Measurements from ENCODE around the gene CYTH4. TPM values are rescaled to one million over a fixed set of nuclear protein-coding genes. Genes with fewer than 3 reads are reported as not detected.

Gene CYTH4
- total RNA-seq, 2 donors from 2014 or later: not detected

GRCh38 chr22:37312549-37313183 is 30.4 kb downstream of the CYTH4 start:
- Mint-ChIP-seq H3K27ac (no peak overlapping the region), H3K4me1 (peaks cover 10% of the 10 kb centered on the region)

GRCh38 chr22:37313376-37314314 is 31.3 kb downstream of the CYTH4 start:
- Histone ChIP-seq H3K9me3 (ENCODE audit: control insufficient read depth, low read length) (no peaks in the 10 kb centered on the region), H3K4me1 (ENCODE audit: control insufficient read depth, insufficient read depth, low read length) (no peaks in the 10 kb centered on the region), H3K27me3 (ENCODE audit: control insufficient read depth, insufficient read depth, low read length, poor library complexity, severe bottlenecking) (no peaks in the 10 kb centered on the region), H3K27ac (ENCODE audit: low read depth, low read length) (no peak overlapping the region), H3K9ac (ENCODE audit: extremely low read depth, low read length, poor library complexity, severe bottlenecking) (no peak overlapping the region), H3K36me3 (ENCODE audit: control insufficient read depth, insufficient read depth, low read length) (no peaks in the 10 kb centered on the region), H3K4me3 (ENCODE audit: low read length) (no peak overlapping the region)
- Mint-ChIP-seq H3K9me3 (no peaks in the 10 kb centered on the region), H3K4me1 (peaks cover 11% of the 10 kb centered on the region), H3K27ac (no peak overlapping the region), H3K36me3 (ENCODE audit: low read depth) (no peaks in the 10 kb centered on the region), H3K27me3 (ENCODE audit: insufficient read depth) (no peaks in the 10 kb centered on the region), H3K4me3 (no peak overlapping the region)
- DNase-seq: no peak
- 84 to 85% methylated on average over 20 to 25 of the region's 25 CpGs for WGBS, 2 experiments (ENCODE audit: insufficient coverage in 1 of 2, insufficient read length in 1 of 2)
- no peak for TF ChIP-seq CTCF (conservative IDR thresholded peaks at IDR 0.05)

More at GRCh38 chr22:37312549-37313183, 30.4 kb downstream of the CYTH4 start:
- H3K4me3 ChIP-seq (ENCODE audit: low read length): no peak overlapping the region
- no peak for DNase-seq
- H3K27ac ChIP-seq (ENCODE audit: low read depth, low read length): no peak overlapping the region
- no peaks in the 10 kb centered on the region for H3K9me3 ChIP-seq (ENCODE audit: control insufficient read depth, low read length)
- H3K36me3 ChIP-seq (ENCODE audit: control insufficient read depth, insufficient read depth, low read length): no peaks in the 10 kb centered on the region
- WGBS, 2 experiments (ENCODE audit: insufficient coverage in 1 of 2, insufficient read length in 1 of 2): 91 to 92% methylated on average over 9 of the region's 9 CpGs
- TF ChIP-seq CTCF (conservative IDR thresholded peaks at IDR 0.05): no peak
- Mint-ChIP-seq H3K36me3 (ENCODE audit: low read depth) (no peaks in the 10 kb centered on the region), H3K4me3 (no peak overlapping the region), H3K9me3 (no peaks in the 10 kb centered on the region), H3K27me3 (ENCODE audit: insufficient read depth) (no peaks in the 10 kb centered on the region)
- no peaks in the 10 kb centered on the region for H3K27me3 ChIP-seq (ENCODE audit: control insufficient read depth, insufficient read depth, low read length, poor library complexity, severe bottlenecking)
- no peaks in the 10 kb centered on the region for H3K4me1 ChIP-seq (ENCODE audit: control insufficient read depth, insufficient read depth, low read length)
- no peak overlapping the region for H3K9ac ChIP-seq (ENCODE audit: extremely low read depth, low read length, poor library complexity, severe bottlenecking)

- H3K27me3 Mint-ChIP-seq (ENCODE audit: insufficient read depth): peaks cover 2% of the 10 kb centered on the region
- 87 to 88% methylated on average over 9 to 16 of the region's 16 CpGs for WGBS, 2 experiments (ENCODE audit: insufficient coverage in 1 of 2, insufficient read length in 1 of 2)
- no peak overlapping the region for H3K4me3 ChIP-seq (ENCODE audit: low read length)
Measured at GRCh38 chr22:37314315-37315074, 32.2 kb downstream of the CYTH4 start.

More at GRCh38 chr22:37314315-37315074, 32.2 kb downstream of the CYTH4 start:
- Histone ChIP-seq H3K27ac (ENCODE audit: low read depth, low read length) (no peak overlapping the region), H3K9me3 (ENCODE audit: control insufficient read depth, low read length) (no peaks in the 10 kb centered on the region), H3K27me3 (ENCODE audit: control insufficient read depth, insufficient read depth, low read length, poor library complexity, severe bottlenecking) (no peaks in the 10 kb centered on the region), H3K4me1 (ENCODE audit: control insufficient read depth, insufficient read depth, low read length) (no peaks in the 10 kb centered on the region), H3K9ac (ENCODE audit: extremely low read depth, low read length, poor library complexity, severe bottlenecking) (no peak overlapping the region), H3K36me3 (ENCODE audit: control insufficient read depth, insufficient read depth, low read length) (no peaks in the 10 kb centered on the region)
- no peak for TF ChIP-seq CTCF (conservative IDR thresholded peaks at IDR 0.05)
- no peaks in the 10 kb centered on the region for H3K36me3 Mint-ChIP-seq (ENCODE audit: low read depth)
- no peaks in the 10 kb centered on the region for H3K9me3 Mint-ChIP-seq
- H3K4me3 Mint-ChIP-seq: no peak overlapping the region
- H3K27ac Mint-ChIP-seq: no peak overlapping the region
- DNase-seq: no peak
- H3K4me1 Mint-ChIP-seq: peaks cover 18% of the 10 kb centered on the region
